NCI-H82 (cell line): Measurements from ENCODE around the gene ZNF484.
"Not testable (repeated sequence)": the region's sequence is repeated elsewhere in the genome, so short reads cannot be mapped to it uniquely, and the experiment has no call there.

Experiments used
- DNase-seq: peaks from one replicate; lab custom pipeline; 2025; lab: John Stamatoyannopoulos, UW

Gene ZNF484

GRCh38 chr9:92860867-92861266 is 17.0 kb downstream of the ZNF484 start:
- no peak for DNase-seq

GRCh38 chr9:92857236-92857635 is 20.6 kb downstream of the ZNF484 start:
- DNase-seq, result no peak

GRCh38 chr9:92853716-92854115 is 24.1 kb downstream of the ZNF484 start:
- DNase-seq, result peak; percentile 20

GRCh38 chr9:92850898-92851297 is 26.9 kb downstream of the ZNF484 start:
- DNase-seq, result no peak

- not testable (repeated sequence) for DNase-seq
Measured at GRCh38 chr9:92848740-92849139, 29.1 kb downstream of the ZNF484 start.

- no peak for DNase-seq
Measured at GRCh38 chr9:92846662-92847145, 31.1 kb downstream of the ZNF484 start.

- not testable (repeated sequence) for DNase-seq
Measured at GRCh38 chr9:92838411-92838810, 39.4 kb downstream of the ZNF484 start.

- DNase-seq, result no peak
Measured at GRCh38 chr9:92837191-92837590, 40.6 kb downstream of the ZNF484 start.

GRCh38 chr9:92829420-92829819 is 48.4 kb downstream of the ZNF484 start:
- no peak for DNase-seq

GRCh38 chr9:92825065-92825464 is 52.8 kb downstream of the ZNF484 start:
- DNase-seq, result not testable (repeated sequence)

GRCh38 chr9:92820964-92821363 is 56.9 kb downstream of the ZNF484 start:
- no peak for DNase-seq

- not testable (repeated sequence) for DNase-seq
Measured at GRCh38 chr9:92819898-92820297, 57.9 kb downstream of the ZNF484 start.

GRCh38 chr9:92809629-92810326 is 68.1 kb downstream of the ZNF484 start:
- not testable (repeated sequence) for DNase-seq

GRCh38 chr9:92808726-92809451 is 68.9 kb downstream of the ZNF484 start:
- DNase-seq, result peak; percentile 85

GRCh38 chr9:92807757-92808725 is 69.8 kb downstream of the ZNF484 start:
- DNase-seq, result peak; percentile 45

GRCh38 chr9:92807031-92807756 is 70.6 kb downstream of the ZNF484 start:
- DNase-seq, result no peak

GRCh38 chr9:92804727-92805126 is 73.1 kb downstream of the ZNF484 start:
- DNase-seq, result no peak

GRCh38 chr9:92798358-92798757 is 79.5 kb downstream of the ZNF484 start:
- DNase-seq, result no peak

GRCh38 chr9:92796337-92796804 is 81.5 kb downstream of the ZNF484 start:
- DNase-seq, result peak; percentile 9

- DNase-seq, result no peak
Measured at GRCh38 chr9:92795598-92796336, 82.1 kb downstream of the ZNF484 start.
